Vagina (tissue), 2 donors: ENCODE results near the gene C3orf20.

ENCODE experiments used
- POLR2A ChIP-seq, 2 donors: fragments of 450-650 bp; IDR thresholded peaks; one replicate each; pipeline ENCODE4 v1.6.1; 2017; ENCODE audit warnings: antibody characterized with exemption in 2 of 2, mild to moderate bottlenecking in 2 of 2, moderate library complexity in 2 of 2
- POLR2AphosphoS5 ChIP-seq, 2 donors: sonication (generic); formaldehyde crosslinking; IDR thresholded peaks; one replicate each; pipeline ENCODE4 v1.9.0; 2017; ENCODE audit warnings: antibody characterized with exemption in 2 of 2, mild to moderate bottlenecking in 2 of 2, low read depth in 1 of 2; ENCODE audit not compliant: insufficient read depth in 1 of 2
- TF ChIP-seq, protein P1 (sequence below), 3 experiments: fragments of 450-650 bp in 2 of 3; fragments of 200-600 bp in 1 of 3; sonication (generic) in 1 of 3; IDR thresholded peaks; one replicate each; pipeline ENCODE4 v1.5.1; 2017 to 2019; ENCODE audit warnings: antibody characterized with exemption in 3 of 3, mild to moderate bottlenecking in 2 of 3, moderate library complexity in 2 of 3

DNA sequence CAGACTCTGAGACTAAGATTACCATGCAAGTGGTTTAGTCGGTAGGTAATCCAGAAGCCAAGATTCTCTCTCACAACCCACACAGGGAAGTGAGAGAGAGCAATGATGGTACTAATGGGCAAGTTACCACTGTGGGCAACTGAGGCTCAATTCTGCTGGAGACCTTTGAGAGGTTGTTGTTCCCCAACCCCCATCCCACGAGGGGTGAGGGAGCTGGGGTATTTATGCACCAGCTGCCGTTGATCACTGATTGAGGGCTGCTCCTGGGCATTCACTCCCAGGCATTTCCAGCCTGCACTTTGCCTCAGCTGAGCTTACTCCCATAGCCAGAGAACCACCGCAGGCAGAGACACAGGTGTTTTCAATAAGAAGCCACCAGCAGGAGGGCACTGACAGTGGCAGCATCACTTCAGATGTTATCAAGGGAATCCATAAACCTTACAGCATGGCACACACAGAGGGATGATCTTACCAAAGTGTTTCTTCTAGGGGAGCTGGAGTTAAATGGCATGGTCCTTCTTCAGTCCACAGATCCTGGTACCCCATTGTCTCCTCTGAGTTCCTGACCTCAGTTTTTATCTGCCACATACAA is 38.3 kb upstream of the C3orf20 start:
- TF ChIP-seq, protein P1, sequence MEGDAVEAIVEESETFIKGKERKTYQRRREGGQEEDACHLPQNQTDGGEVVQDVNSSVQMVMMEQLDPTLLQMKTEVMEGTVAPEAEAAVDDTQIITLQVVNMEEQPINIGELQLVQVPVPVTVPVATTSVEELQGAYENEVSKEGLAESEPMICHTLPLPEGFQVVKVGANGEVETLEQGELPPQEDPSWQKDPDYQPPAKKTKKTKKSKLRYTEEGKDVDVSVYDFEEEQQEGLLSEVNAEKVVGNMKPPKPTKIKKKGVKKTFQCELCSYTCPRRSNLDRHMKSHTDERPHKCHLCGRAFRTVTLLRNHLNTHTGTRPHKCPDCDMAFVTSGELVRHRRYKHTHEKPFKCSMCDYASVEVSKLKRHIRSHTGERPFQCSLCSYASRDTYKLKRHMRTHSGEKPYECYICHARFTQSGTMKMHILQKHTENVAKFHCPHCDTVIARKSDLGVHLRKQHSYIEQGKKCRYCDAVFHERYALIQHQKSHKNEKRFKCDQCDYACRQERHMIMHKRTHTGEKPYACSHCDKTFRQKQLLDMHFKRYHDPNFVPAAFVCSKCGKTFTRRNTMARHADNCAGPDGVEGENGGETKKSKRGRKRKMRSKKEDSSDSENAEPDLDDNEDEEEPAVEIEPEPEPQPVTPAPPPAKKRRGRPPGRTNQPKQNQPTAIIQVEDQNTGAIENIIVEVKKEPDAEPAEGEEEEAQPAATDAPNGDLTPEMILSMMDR (IDR thresholded peaks at IDR 0.05), result no peak
- TF ChIP-seq POLR2A (IDR thresholded peaks at IDR 0.05) (no peak), POLR2AphosphoS5 (IDR thresholded peaks at IDR 0.05; ENCODE audit: insufficient read depth in 1 of 2, low read depth in 1 of 2) (no peak)
